ENCODE data around the gene PLA2G3. TPM values are rescaled to one million over a fixed set of nuclear protein-coding genes. Genes with fewer than 3 reads are reported as not detected.

The PLA2G3 gene, protein sequence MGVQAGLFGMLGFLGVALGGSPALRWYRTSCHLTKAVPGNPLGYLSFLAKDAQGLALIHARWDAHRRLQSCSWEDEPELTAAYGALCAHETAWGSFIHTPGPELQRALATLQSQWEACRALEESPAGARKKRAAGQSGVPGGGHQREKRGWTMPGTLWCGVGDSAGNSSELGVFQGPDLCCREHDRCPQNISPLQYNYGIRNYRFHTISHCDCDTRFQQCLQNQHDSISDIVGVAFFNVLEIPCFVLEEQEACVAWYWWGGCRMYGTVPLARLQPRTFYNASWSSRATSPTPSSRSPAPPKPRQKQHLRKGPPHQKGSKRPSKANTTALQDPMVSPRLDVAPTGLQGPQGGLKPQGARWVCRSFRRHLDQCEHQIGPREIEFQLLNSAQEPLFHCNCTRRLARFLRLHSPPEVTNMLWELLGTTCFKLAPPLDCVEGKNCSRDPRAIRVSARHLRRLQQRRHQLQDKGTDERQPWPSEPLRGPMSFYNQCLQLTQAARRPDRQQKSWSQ
- not detected for total RNA-seq

DNA sequence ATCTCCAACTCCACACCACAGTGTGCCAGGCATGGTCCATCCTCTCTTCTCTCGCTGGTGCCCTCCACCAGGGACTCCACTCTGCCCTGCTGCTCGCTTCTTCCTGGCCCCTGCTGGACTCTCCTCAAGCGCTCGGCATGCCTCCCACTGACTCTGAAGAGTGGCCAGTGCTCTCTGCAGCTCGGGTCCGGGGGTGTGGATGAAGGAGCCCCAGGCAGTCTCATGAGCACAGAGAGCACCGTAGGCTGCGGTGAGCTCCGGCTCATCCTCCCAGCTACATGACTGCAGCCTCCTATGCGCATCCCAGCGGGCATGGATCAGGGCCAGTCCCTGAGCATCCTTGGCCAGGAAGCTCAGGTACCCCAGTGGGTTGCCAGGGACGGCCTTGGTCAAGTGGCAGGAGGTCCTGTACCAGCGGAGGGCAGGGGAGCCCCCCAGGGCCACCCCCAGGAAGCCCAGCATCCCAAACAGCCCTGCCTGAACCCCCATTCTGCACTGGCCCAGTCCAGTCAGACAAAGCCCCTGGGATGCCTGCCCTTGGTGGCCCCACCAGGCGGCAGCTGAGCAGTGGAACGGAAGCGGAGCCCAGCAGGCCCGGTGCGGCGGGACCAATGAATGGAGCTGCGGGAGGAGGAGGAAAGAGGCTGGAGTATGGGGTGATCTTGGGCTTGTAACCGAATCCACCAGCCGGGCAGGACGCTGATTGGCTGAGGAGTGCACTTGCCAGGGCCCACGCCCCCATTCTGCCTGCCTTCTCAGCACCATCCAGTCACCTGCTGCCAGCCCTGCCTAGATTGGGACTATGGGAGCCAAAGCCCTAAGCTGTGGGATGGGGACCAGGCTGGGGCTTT is at the start of gene PLA2G3:
Gene PLA2G3, minus strand, starts transcription at position 643 of the 851 bp plus-strand sequence. Its CDS starts 154 bp downstream, at position 489.
- Histone ChIP-seq H3K36me3 (no peaks in the 10 kb centered on the region), H3K27ac (no peak within 1 kb of the TSS), H3K4me3 (no peak within 1 kb of the TSS), H3K27me3 (peaks cover 3% of the 10 kb centered on the region), H3K9me3 (no peaks in the 10 kb centered on the region), H3K4me1 (no peaks in the 10 kb centered on the region)
- WGBS, 2 donors (ENCODE audit: low coverage in 1 of 2), result 65% methylated on average over 23 of the region's 24 CpGs; no CpG with 5 or more reads in 1 of the 2 donors
- in situ Hi-C loops (cut with MboI; ENCODE audit: low pct_ligation_motif_present in 1 of 4, low pct_unique_long_range_greater_than_20kb in 1 of 4, low sequenced_read_pairs in 3 of 4), result no loop called here
- intact Hi-C loops (cut with DNase I; ENCODE audit: low total_unique reads), result no loop called here
- TF ChIP-seq POLR2AphosphoS5 (IDR thresholded peaks at IDR 0.05) (no peak), POLR2A (IDR thresholded peaks at IDR 0.05) (no peak), EP300 (IDR thresholded peaks at IDR 0.05; ENCODE audit: low read depth) (no peak)
- no peak for DNase-seq

- no peaks in the 10 kb centered on the region for H3K9me3 ChIP-seq
- DNase-seq, result no peak
- H3K27ac ChIP-seq, result no peak overlapping the region
- intact Hi-C loops (cut with DNase I; ENCODE audit: low total_unique reads) (no loop called here), in situ Hi-C loops (cut with MboI; ENCODE audit: low pct_ligation_motif_present in 1 of 4, low pct_unique_long_range_greater_than_20kb in 1 of 4, low sequenced_read_pairs in 3 of 4) (no loop called here)
- 81 to 89% methylated on average over 6 of the region's 6 CpGs for WGBS, 2 donors (ENCODE audit: low coverage in 1 of 2)
- H3K4me1 ChIP-seq, result no peaks in the 10 kb centered on the region
- no peaks in the 10 kb centered on the region for H3K27me3 ChIP-seq
- H3K36me3 ChIP-seq, result peaks cover 0 to 8% (median 1%) of the 10 kb centered on the region in 4 donors
- no peak for TF ChIP-seq EP300 (IDR thresholded peaks at IDR 0.05; ENCODE audit: low read depth)
- no peak for TF ChIP-seq POLR2AphosphoS5 (IDR thresholded peaks at IDR 0.05)
- TF ChIP-seq POLR2A (IDR thresholded peaks at IDR 0.05), result no peak
- TF ChIP-seq, protein P1, sequence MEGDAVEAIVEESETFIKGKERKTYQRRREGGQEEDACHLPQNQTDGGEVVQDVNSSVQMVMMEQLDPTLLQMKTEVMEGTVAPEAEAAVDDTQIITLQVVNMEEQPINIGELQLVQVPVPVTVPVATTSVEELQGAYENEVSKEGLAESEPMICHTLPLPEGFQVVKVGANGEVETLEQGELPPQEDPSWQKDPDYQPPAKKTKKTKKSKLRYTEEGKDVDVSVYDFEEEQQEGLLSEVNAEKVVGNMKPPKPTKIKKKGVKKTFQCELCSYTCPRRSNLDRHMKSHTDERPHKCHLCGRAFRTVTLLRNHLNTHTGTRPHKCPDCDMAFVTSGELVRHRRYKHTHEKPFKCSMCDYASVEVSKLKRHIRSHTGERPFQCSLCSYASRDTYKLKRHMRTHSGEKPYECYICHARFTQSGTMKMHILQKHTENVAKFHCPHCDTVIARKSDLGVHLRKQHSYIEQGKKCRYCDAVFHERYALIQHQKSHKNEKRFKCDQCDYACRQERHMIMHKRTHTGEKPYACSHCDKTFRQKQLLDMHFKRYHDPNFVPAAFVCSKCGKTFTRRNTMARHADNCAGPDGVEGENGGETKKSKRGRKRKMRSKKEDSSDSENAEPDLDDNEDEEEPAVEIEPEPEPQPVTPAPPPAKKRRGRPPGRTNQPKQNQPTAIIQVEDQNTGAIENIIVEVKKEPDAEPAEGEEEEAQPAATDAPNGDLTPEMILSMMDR (IDR thresholded peaks at IDR 0.05), result no peak
- H3K4me3 ChIP-seq, result no peak overlapping the region
Measured at GRCh38 chr22:31187627-31188026, 47.3 kb upstream of the PLA2G3 start.

- H3K36me3 ChIP-seq, result peaks cover 0 to 3% (median 0%) of the 10 kb centered on the region in 4 donors
- WGBS, 2 donors (ENCODE audit: low coverage in 1 of 2), result 98% methylated on average over 5 of the region's 5 CpGs; no CpG with 5 or more reads in 1 of the 2 donors
- no peak for DNase-seq
Measured at GRCh38 chr22:31185056-31185455, 44.7 kb upstream of the PLA2G3 start.

DNA sequence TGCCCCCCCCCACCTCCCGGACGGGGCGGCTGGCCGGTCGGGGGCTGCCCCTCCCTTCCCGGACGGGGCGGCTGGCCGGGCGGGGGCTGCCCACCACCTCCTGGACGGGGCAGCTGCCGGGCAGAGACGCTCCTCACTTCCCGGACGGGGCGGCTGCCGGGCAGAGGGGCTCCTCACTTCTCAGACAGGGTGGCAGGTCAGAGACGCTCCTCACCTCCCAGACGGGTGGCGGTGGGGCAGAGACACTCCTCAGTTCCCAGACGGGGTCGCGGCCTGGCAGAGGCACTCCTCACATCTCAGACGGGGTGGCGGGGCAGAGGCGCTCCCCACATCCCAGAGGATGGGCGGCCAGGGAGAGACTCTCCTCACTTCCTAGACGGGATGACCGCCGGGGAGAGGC is 43.7 kb upstream of the PLA2G3 start:
- 91% methylated on average over 23 of the region's 30 CpGs; no CpG with 5 or more reads in 1 of the 2 donors for WGBS, 2 donors (ENCODE audit: low coverage in 1 of 2)
- Histone ChIP-seq H3K27ac (no peak overlapping the region), H3K4me1 (peaks cover 6 to 14% (median 8%) of the 10 kb centered on the region in 4 donors), H3K27me3 (no peaks in the 10 kb centered on the region), H3K9me3 (no peaks in the 10 kb centered on the region), H3K4me3 (no peak overlapping the region), H3K36me3 (peaks cover 0 to 3% (median 0%) of the 10 kb centered on the region in 4 donors)
- intact Hi-C loops (cut with DNase I; ENCODE audit: low total_unique reads), result no loop called here
- in situ Hi-C loops (cut with MboI; ENCODE audit: low pct_ligation_motif_present in 1 of 4, low pct_unique_long_range_greater_than_20kb in 1 of 4, low sequenced_read_pairs in 3 of 4), result no loop called here
- TF ChIP-seq POLR2AphosphoS5 (IDR thresholded peaks at IDR 0.05) (no peak), EP300 (IDR thresholded peaks at IDR 0.05; ENCODE audit: low read depth) (no peak), POLR2A (IDR thresholded peaks at IDR 0.05) (no peak)
- TF ChIP-seq, protein P1 (IDR thresholded peaks at IDR 0.05), result no peak
- no peak for DNase-seq

More at GRCh38 chr22:31185056-31185455, 44.7 kb upstream of the PLA2G3 start:
- in situ Hi-C loops (cut with MboI; ENCODE audit: low pct_ligation_motif_present in 1 of 4, low pct_unique_long_range_greater_than_20kb in 1 of 4, low sequenced_read_pairs in 3 of 4) (no loop called here), intact Hi-C loops (cut with DNase I; ENCODE audit: low total_unique reads) (no loop called here)
- no peak overlapping the region for H3K4me3 ChIP-seq
- no peaks in the 10 kb centered on the region for H3K27me3 ChIP-seq
- H3K9me3 ChIP-seq, result no peaks in the 10 kb centered on the region
- peaks cover 0 to 5% (median under 1%) of the 10 kb centered on the region in 4 donors for H3K4me1 ChIP-seq
- no peak overlapping the region for H3K27ac ChIP-seq
- TF ChIP-seq, protein P1 (IDR thresholded peaks at IDR 0.05), result no peak
- TF ChIP-seq POLR2A (IDR thresholded peaks at IDR 0.05) (no peak), EP300 (IDR thresholded peaks at IDR 0.05; ENCODE audit: low read depth) (no peak), POLR2AphosphoS5 (IDR thresholded peaks at IDR 0.05) (no peak)
